Nucleus accumbens (tissue), 56 donors: ENCODE measurements around the gene C14orf119.
A peak's percentile ranks its signal among the peaks of the same experiment; 100 is the strongest.
"Not testable (repeated sequence)": the region's sequence is repeated elsewhere in the genome, so short reads cannot be mapped to it uniquely, and the experiment has no call there.

Source experiments
- DNase-seq, 56 donors: peaks; one replicate each; lab custom pipeline; 2025; lab: John Stamatoyannopoulos, UW

C14orf119 gene

DNA sequence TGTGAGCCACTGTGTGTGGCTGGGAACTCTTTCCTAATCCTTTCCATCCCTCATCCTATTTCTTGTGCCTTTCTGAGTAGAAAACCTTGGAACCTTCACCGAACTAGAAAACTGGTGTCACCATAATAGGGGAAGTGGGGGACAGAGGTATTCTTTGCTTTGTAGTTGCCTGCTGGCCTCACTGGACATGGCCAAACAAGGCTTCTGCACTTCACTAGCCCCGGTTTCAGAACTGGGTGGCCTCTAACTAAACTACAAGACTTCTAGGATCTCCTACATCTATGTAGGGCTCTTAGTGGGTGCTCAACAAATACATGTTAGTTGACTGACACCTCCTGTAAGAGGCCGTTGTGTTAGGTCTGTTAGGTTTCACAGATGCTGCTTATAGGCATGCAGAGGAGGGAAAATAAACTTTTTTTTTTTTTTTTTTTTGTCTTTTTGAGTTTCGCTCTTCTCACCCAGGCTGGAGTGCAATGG, 10.1 kb downstream of the C14orf119 start:
- DNase-seq: no peak

- DNase-seq: no peak
Measured at GRCh38 chr14:23106747-23107045, 11.4 kb downstream of the C14orf119 start.

DNA sequence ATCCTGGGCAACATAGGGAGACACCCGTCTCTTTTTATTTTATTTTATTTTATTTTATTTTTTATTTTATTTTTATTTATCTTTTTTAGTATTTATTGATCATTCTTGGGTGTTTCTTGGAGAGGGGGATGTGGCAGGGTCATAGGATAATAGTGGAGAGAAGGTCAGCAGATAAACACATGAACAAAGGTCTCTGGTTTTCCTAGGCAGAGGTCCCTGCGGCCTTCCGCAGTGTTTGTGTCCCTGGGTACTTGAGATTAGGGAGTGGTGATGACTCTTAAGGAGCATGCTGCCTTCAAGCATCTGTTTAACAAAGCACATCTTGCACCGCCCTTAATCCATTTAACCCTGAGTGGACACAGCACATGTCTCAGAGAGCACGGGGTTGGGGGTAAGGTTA, 12.3 kb downstream of the C14orf119 start:
- not testable (repeated sequence) for DNase-seq

- not testable (repeated sequence) for DNase-seq
Measured at GRCh38 chr14:23108169-23108568, 12.9 kb downstream of the C14orf119 start.

GRCh38 chr14:23109769-23110168, 14.5 kb downstream of the C14orf119 start:
- DNase-seq: no peak

DNA sequence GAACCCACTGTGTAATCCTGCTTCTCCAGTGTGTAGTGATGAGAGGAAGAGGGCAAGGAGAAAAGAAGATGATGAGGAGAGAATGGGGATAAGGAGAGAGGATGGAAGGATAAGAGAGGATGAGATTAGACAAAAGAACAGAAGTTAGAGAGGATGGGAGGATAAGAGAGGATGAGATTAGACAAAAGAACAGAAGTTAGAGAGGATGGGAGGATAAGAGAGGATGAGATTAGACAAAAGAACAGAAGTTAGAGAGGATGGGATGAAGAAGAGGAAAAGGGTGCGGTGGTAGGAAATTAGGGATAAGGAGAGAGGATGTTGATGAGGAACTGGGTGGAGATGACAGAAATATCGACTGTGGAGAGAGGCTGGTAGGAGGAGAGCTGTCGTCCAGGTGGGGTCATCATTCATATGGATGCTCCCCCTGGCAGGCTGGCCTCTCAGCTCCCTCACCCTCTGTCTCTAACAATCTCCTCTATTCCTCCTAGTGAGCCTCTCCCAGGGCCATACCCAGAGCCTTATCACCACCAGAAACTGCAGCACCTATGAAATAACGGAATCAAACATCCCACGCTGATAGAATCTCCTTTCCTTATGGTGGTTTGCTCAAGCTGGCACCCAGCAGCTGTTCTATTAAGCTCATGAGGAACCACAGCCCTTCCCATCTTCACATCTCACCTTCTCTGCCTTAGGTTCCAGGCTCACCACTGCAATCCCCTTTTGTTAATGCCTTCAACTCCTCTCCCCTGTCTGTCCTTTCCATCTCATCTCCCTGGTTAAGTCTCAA, 15.5 kb downstream of the C14orf119 start:
- DNase-seq: no peak

DNA sequence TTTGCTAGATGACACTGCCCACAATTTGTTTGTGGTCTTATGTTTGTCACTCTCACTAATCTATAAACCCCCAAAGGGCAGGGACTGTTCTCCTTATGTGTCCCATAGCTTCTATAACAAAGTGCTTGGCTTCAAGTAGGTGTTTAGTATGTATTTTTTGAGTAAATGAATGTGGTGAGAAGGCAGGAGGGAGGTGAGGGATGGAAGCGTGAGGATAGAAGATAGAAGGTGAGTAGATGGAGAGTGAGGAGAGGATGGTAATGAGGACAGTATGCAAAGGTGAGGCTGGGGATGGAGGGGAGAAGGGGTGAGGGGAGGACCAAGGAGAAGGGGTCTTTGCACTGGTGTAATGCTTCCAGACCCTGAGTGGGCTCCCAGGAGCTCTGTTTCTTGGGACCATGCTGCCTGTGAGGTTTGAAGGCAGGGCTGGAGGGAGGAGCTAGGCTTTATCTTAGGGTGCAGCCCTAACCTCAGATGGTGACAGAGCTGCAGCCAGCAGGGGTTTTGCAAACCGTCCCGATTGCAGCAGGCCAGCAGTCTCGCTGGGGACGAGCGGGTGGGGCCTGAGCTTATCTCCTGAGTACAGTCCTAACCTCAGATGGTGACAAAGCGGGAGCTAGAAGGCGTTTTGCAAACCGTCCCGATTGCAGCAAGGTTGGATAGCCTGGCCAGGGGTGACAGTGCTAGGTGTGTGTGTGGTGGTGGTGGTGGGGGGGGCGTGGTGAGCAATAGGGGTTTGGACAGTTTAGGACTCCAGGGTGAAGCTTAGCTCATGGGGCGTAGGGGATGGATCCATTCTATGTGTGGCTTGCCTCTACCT, 17.3 kb downstream of the C14orf119 start:
- DNase-seq: no peak

- DNase-seq: no peak
Measured at GRCh38 chr14:23113431-23114119, 18.3 kb downstream of the C14orf119 start.

DNA sequence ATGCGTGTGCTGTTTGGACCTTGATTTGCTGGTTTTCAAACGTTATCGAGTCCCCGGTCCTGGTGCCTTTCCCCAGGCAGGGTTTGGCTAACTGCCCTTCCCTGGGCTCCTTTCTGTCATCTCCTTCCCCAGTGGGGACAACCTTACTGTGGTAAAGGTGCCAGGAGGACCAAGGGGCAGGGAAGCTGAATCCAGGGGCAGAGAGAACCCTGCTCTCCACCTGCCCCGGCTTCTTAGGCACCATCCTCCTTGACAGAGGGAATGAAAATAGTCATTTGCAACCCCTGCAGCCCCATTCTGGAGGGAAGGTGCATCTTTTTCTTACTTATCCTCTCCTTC, 18.8 kb downstream of the C14orf119 start:
- DNase-seq: no peak

- no peak for DNase-seq
Measured at GRCh38 chr14:23114669-23115038, 19.3 kb downstream of the C14orf119 start.

- DNase-seq: no peak
Measured at GRCh38 chr14:23115039-23115731, 19.9 kb downstream of the C14orf119 start.

DNA sequence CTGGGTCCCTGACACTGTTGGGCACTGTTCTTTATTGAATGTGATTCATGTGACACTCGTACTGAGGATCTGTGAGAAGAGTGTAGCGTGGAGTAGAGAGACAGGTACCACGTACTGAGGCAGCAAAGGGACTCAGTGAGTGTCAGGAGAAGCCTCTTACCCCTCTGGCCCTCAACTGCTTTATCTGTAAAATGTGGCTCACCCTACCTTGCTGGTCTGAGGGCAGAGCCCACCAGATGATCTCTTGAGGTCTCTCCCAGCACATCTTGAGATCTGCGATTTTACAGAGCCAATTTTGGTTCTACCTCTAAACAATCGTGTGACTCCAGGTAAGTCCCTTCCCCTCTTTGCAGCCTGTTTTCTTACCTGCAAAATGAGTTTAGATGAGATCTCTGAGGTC, 20.6 kb downstream of the C14orf119 start:
- no peak for DNase-seq

GRCh38 chr14:23117371-23118020, 22.2 kb downstream of the C14orf119 start:
- DNase-seq: no peak

DNA sequence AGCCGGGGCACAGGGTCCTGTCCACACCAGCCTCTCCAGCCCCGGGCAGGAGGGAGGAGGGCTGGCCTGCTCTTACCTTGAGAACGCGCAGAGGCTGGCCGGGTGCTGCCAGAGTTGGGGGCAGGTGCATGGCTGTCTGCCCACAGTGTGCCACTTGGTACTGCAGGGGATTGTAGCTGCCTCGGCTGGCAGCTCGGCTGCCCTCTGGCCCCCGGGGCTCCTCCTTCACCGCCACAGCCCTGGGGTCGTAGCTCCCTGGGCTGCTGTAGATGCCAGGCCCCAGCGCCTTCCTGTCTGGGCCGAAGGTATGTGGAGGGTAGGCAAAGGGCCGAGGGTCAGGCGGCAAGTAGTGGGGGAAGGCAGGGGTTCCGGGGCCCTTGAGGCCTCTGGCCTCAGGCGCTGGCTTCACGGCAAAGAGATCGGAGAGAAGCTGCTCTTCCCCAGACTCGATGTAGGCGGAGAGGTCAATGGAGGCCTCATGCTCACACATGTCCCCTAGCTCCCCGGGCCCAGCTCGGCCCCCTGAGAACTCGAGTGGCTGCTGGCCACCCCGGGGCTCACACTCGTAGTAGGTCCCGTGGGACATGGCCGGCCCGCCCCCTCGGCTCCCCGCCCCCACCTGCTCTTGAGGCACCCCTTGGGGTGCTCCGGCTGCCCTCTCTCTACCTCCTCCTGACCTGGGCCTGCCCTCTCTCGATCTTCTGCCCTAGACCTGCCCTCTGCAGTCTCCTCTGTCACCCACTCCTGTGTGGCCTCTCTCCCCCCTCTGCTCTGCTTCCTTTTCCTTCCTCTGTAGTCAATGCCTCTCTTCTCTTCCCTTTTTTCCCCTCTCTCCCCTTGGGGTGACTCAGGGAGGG, 23.4 kb downstream of the C14orf119 start, which contains the start of gene CEBPE:
Gene CEBPE (minus strand): TSS at position 750 of the 857 bp plus-strand sequence. CDS start 164 bp downstream, at position 586.
- no peak for DNase-seq

DNA sequence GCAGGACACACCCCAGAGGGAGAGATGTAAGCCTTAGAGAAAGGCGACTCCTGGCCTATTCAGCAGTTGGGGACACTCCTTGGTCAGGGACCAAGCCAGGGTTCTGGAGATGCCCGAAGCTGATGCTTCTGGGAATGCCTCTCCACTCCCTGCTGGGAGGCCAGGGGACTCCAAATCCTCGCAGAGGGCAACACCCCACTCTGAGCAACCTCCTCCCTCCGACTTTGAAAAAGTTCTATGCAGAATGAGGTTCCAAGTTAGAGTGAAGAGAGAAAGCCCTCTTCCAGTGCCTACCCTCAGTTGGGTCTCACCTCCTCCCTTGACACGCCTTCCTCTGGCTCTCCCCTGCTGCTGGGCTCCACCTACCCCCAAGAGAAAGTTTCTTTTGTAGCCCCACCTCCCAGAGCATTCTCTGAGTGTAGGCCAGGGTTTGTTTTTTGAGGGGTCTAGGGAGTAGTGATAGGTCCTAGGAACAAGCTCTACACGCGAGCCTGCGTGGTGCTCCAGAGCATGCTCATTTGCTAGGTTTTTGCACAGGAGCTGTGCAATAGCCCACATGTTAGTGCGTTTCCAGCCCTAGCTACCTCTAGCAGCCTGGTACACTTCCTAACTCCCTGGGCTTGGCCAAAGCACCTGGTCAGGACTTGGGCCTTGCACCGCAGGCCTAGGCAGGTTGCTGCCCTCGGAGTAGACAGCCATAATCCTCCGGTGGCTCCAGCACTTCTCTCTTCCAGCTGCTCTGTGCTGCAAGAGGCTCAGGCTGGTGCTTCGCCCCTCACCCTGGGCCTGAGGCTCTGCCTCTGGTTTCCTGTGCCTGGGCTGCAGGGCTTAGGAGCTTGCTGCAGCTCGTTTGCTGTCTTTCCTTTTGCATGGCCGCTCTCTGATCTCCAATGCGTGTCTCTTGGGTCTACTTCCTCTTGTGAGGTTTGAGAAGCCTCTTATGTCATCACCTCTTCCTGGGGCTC, 24.3 kb downstream of the C14orf119 start:
- no peak for DNase-seq

- DNase-seq: peak; percentile 21 to 94 (median 79)
Measured at GRCh38 chr14:23120541-23121251, 25.4 kb downstream of the C14orf119 start.

DNA sequence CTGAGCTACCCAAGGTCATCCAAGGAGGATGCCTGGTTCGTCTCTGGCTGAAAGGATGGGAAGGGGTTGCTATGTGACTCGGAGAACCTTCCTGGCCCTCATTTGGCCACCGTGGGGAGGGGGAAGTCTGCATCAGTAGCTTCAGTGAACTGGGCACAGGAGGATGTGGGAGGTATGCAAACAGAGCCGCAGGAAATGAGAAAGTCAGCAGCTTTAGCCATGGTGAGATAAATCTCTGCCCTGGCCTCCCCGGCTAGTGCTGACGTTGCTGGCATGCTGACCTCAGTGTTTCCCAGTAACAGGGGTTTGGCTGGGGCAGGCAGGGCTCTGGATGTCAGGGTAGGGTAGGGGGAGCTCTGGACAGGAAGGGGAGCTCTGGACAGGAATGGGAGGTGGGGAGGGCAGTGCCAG, 26.1 kb downstream of the C14orf119 start:
- DNase-seq: peak in 4 of 56 donors; percentile 13 to 29 (median 22)
